ENCODE measurements around the gene GFOD1. TPM values are rescaled to one million over a fixed set of nuclear protein-coding genes. Genes with fewer than 3 reads are reported as not detected.

Gene GFOD1
- polyA plus RNA-seq (7.0 and 8.2 TPM in 2 replicates), polyA minus RNA-seq (23.1 and 25.0 TPM in 2 replicates)

- H3K9me2 ChIP-seq (ENCODE audit: insufficient read depth, low read length) = no peaks in the 10 kb centered on the region
- no peaks in the 10 kb centered on the region for H4K20me1 ChIP-seq (ENCODE audit: insufficient read depth)
- no peaks in the 10 kb centered on the region for H3K27me3 ChIP-seq (ENCODE audit: insufficient read depth, low read depth, low read length)
- peak within 1 kb of the TSS; percentile 72 for H3K9ac ChIP-seq (ENCODE audit: low read length)
- H3F3A ChIP-seq (ENCODE audit: insufficient read depth, low read length, poor library complexity, severe bottlenecking) = no peaks in the 10 kb centered on the region
- H2AFZ ChIP-seq (ENCODE audit: low read depth, low read length) = peak within 1 kb of the TSS; percentile 51
- H3K9me3 ChIP-seq (ENCODE audit: low read length) = no peaks in the 10 kb centered on the region
- H3K4me3 ChIP-seq (ENCODE audit: low read length) = peak within 1 kb of the TSS; percentile 93
- TF ChIP-seq POLR2AphosphoS5 (IDR thresholded peaks at IDR 0.05) (peak; percentile 46), EP300 (conservative IDR thresholded peaks at IDR 0.05; ENCODE audit: poor library complexity, severe bottlenecking) (peak; percentile 10), RAD21 (conservative IDR thresholded peaks at IDR 0.05) (no peak), MXI1 (conservative IDR thresholded peaks at IDR 0.05; ENCODE audit: poor library complexity, severe bottlenecking) (peak; percentile 68), REST (IDR thresholded peaks at IDR 0.05; ENCODE audit: borderline replicate concordance) (peak; percentile 10), TAF1 (IDR thresholded peaks at IDR 0.05; ENCODE audit: low read depth) (peak; percentile 5), SMC3 (conservative IDR thresholded peaks at IDR 0.05; ENCODE audit: poor library complexity) (peak; percentile 49), EZH2 (IDR thresholded peaks at IDR 0.05; ENCODE audit: borderline replicate concordance, insufficient read depth, low read length, poor library complexity, severe bottlenecking) (no peak)
- TF ChIP-seq, protein P1, sequence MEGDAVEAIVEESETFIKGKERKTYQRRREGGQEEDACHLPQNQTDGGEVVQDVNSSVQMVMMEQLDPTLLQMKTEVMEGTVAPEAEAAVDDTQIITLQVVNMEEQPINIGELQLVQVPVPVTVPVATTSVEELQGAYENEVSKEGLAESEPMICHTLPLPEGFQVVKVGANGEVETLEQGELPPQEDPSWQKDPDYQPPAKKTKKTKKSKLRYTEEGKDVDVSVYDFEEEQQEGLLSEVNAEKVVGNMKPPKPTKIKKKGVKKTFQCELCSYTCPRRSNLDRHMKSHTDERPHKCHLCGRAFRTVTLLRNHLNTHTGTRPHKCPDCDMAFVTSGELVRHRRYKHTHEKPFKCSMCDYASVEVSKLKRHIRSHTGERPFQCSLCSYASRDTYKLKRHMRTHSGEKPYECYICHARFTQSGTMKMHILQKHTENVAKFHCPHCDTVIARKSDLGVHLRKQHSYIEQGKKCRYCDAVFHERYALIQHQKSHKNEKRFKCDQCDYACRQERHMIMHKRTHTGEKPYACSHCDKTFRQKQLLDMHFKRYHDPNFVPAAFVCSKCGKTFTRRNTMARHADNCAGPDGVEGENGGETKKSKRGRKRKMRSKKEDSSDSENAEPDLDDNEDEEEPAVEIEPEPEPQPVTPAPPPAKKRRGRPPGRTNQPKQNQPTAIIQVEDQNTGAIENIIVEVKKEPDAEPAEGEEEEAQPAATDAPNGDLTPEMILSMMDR (IDR thresholded peaks at IDR 0.05; ENCODE audit: poor library complexity, severe bottlenecking) = peak; percentile 52
- H3K36me3 ChIP-seq (ENCODE audit: insufficient read depth, low read length) = no peaks in the 10 kb centered on the region
- peak within 1 kb of the TSS; percentile 68 for H3K27ac ChIP-seq (ENCODE audit: low read length)
- H3K79me2 ChIP-seq (replicated peaks; ENCODE audit: insufficient read depth, low read length) = peaks cover 18% of the 10 kb centered on the region
- peak within 1 kb of the TSS; percentile 68 for H3K4me2 ChIP-seq (ENCODE audit: low read length)
Observed at GRCh38 chr6:13487122-13488014, at the start of gene GFOD1. GFOD1 (minus strand) TSS chr6:13487600; CDS start chr6:13486890, 710 bp downstream.

- Histone ChIP-seq H3K4me2 (ENCODE audit: low read length) (no peak overlapping the region), H2AFZ (ENCODE audit: low read depth, low read length) (no peak overlapping the region), H3K36me3 (ENCODE audit: insufficient read depth, low read length) (no peaks in the 10 kb centered on the region), H3K27ac (ENCODE audit: low read length) (no peak overlapping the region), H3F3A (ENCODE audit: insufficient read depth, low read length, poor library complexity, severe bottlenecking) (no peaks in the 10 kb centered on the region), H3K27me3 (ENCODE audit: insufficient read depth, low read depth, low read length) (no peaks in the 10 kb centered on the region), H3K79me2 (replicated peaks; ENCODE audit: insufficient read depth, low read length) (no peaks in the 10 kb centered on the region), H3K4me3 (ENCODE audit: low read length) (no peak overlapping the region), H3K9me3 (ENCODE audit: low read length) (no peaks in the 10 kb centered on the region), H3K9me2 (ENCODE audit: insufficient read depth, low read length) (no peaks in the 10 kb centered on the region), H4K20me1 (ENCODE audit: insufficient read depth) (no peaks in the 10 kb centered on the region), H3K9ac (ENCODE audit: low read length) (no peak overlapping the region)
- TF ChIP-seq MXI1 (conservative IDR thresholded peaks at IDR 0.05; ENCODE audit: poor library complexity, severe bottlenecking) = no peak
- TF ChIP-seq, protein P1 (IDR thresholded peaks at IDR 0.05; ENCODE audit: poor library complexity, severe bottlenecking) = no peak
- no peak for TF ChIP-seq SMC3 (conservative IDR thresholded peaks at IDR 0.05; ENCODE audit: poor library complexity)
- TF ChIP-seq EP300 (conservative IDR thresholded peaks at IDR 0.05; ENCODE audit: poor library complexity, severe bottlenecking) = no peak
Observed at GRCh38 chr6:13536796-13537526, 49.6 kb upstream of the GFOD1 start.
